GM12878 (cell line): Measurements from ENCODE around the gene RAC3. TPM values are rescaled to one million over a fixed set of nuclear protein-coding genes. Genes with fewer than 3 reads are reported as not detected.
A peak's percentile ranks its signal among the peaks of the same experiment; 100 is the strongest.

ENCODE experiments used
- BRCA1 ChIP-seq: IDR thresholded peaks from 2 replicates; pipeline ENCODE4 v1.6.1; 2011; ENCODE audit warnings: low read depth, low read length, improper control_type of control experiment
- CEBPZ ChIP-seq: fragments of 150-350 bp; IDR thresholded peaks from 2 replicates; pipeline ENCODE4 v1.6.1; 2016; ENCODE audit warnings: low read depth, low read length
- CTCF ChIP-seq, 3 experiments: IDR thresholded peaks in 2 of 3; conservative IDR thresholded peaks in 1 of 3; 2 replicates each; pipeline ENCODE4 v1.5.1; 2011; ENCODE audit warnings: low read depth in 3 of 3, low read length in 3 of 3, mild to moderate bottlenecking in 3 of 3, control low read depth in 2 of 3, moderate library complexity in 2 of 3, inconsistent platforms in 1 of 3, mixed read lengths in 1 of 3; ENCODE audit not compliant: control insufficient read depth in 2 of 3, insufficient read depth in 1 of 3; ENCODE audit errors: extremely low read depth in 1 of 3
- E4F1 ChIP-seq: fragments of 450-650 bp; IDR thresholded peaks from 2 replicates; pipeline ENCODE4 v1.6.1; 2018; ENCODE audit warnings: borderline replicate concordance, mild to moderate bottlenecking; ENCODE audit not compliant: partially characterized antibody
- EP300 ChIP-seq, 2 experiments: fragments of 150-350 bp in 1 of 2; IDR thresholded peaks; 2 replicates each; pipeline ENCODE4 v1.6.1; 2011 to 2012; ENCODE audit warnings: low read depth in 2 of 2, low read length in 2 of 2, borderline replicate concordance in 1 of 2, improper control_type of control experiment in 1 of 2, inconsistent platforms in 1 of 2; ENCODE audit not compliant: control insufficient read depth in 1 of 2
- HDGF ChIP-seq: fragments of 450-650 bp; IDR thresholded peaks from 2 replicates; pipeline ENCODE4 v1.6.1; 2016; ENCODE audit warnings: antibody characterized with exemption
- MAX ChIP-seq: IDR thresholded peaks from 2 replicates; pipeline ENCODE4 v1.6.1; 2012; ENCODE audit warnings: low read depth, low read length, improper control_type of control experiment
- NBN ChIP-seq: fragments of 450-650 bp; IDR thresholded peaks from 2 replicates; pipeline ENCODE4 v1.6.1; 2016
- POLR2AphosphoS5 ChIP-seq: IDR thresholded peaks from 2 replicates; pipeline ENCODE4 v1.6.1; 2011; ENCODE audit warnings: mild to moderate bottlenecking, low read length, inconsistent platforms
- RELB ChIP-seq: fragments of 450-650 bp; IDR thresholded peaks from 2 replicates; pipeline ENCODE4 v1.6.1; 2017; ENCODE audit warnings: low read depth, mild to moderate bottlenecking, moderate library complexity
- SMAD5 ChIP-seq: IDR thresholded peaks from 2 replicates; pipeline ENCODE4 v1.6.1; 2016; ENCODE audit warnings: antibody characterized with exemption, low read depth
- SMARCA5 ChIP-seq: fragments of 450-650 bp; IDR thresholded peaks from 2 replicates; pipeline ENCODE4 v1.6.1; 2017; ENCODE audit warnings: mild to moderate bottlenecking
- ZBTB33 ChIP-seq: fragments of 450-650 bp; IDR thresholded peaks from 2 replicates; pipeline ENCODE4 v1.6.1; 2017; ENCODE audit warnings: mild to moderate bottlenecking
- ZNF207 ChIP-seq: fragments of 450-650 bp; IDR thresholded peaks from 2 replicates; pipeline ENCODE4 v1.6.1; 2014; ENCODE audit warnings: antibody characterized with exemption, mild to moderate bottlenecking, borderline replicate concordance
- ZNF217 ChIP-seq: fragments of 450-650 bp; IDR thresholded peaks from 2 replicates; pipeline ENCODE4 v1.6.1; 2017; ENCODE audit warnings: antibody characterized with exemption, mild to moderate bottlenecking
- ZNF24 ChIP-seq: fragments of 450-650 bp; IDR thresholded peaks from 2 replicates; pipeline ENCODE4 v1.6.1; 2017; ENCODE audit warnings: antibody characterized with exemption, mild to moderate bottlenecking
- ZNF384 ChIP-seq: IDR thresholded peaks from 2 replicates; pipeline ENCODE4 v1.6.1; 2012; ENCODE audit warnings: low read depth, mild to moderate bottlenecking, low read length, improper control_type of control experiment, borderline replicate concordance
- polyA plus RNA-seq, 11 experiments: library from polyadenylated mRNA; depleted of rRNA in 4 of 11; unstranded in 6 of 11; stranded (reverse) in 5 of 11; fragments of >200 nt; fragmentation: Nextera tagmentation in 4 of 11; fragmentation: Illumina TruSeq in 1 of 11; extraction: Ambion mirVana in 4 of 11; extraction: Trizol in 1 of 11; gene quantifications; 1 replicate in 1 of 11; 2 replicates in 10 of 11; pipeline versions ENCODE4 v1.2.1 to v1.2.3, GENCODE V29; 2011 to 2016; ENCODE audit warnings: inconsistent platforms in 2 of 11, missing spikeins in 2 of 11, low read depth in 1 of 11
- total RNA-seq, 4 experiments: library from RNA; depleted of rRNA in 3 of 4; stranded (reverse); fragments of >200 nt in 3 of 4; fragmentation: Illumina TruSeq in 1 of 4; extraction: Trizol in 1 of 4; gene quantifications; 2 replicates each; pipeline versions ENCODE4 v1.2.1 to v1.2.3, GENCODE V29; 2013 to 2021

RAC3 gene
- total and polyA plus RNA-seq, 10 of the 15 experiments (the other 5 are each of a cell fraction or from before 2014, with no cell fraction given), result 0.11 to 32.9 (median 6.7) TPM

GRCh38 chr17:82037092-82037888 is 5.8 kb downstream of the RAC3 start, which contains the start of gene DCXR (continued):
- no peak for TF ChIP-seq CEBPZ
- TF ChIP-seq NBN, result peak; percentile 89
- peak; percentile 36; the same call in 1 of the 2 replicates for TF ChIP-seq ZNF217
- peak; percentile 92 for TF ChIP-seq POLR2AphosphoS5
- peak; percentile 86 for TF ChIP-seq ZNF207
- peak; percentile 83 to 94 (median 89) for TF ChIP-seq CTCF (IDR thresholded peaks at IDR 0.05 in 2 of 3, conservative IDR thresholded peaks at IDR 0.05 in 1 of 3; ENCODE audit: control insufficient read depth in 2 of 3, extremely low read depth in 1 of 3, insufficient read depth in 1 of 3, low read depth in 3 of 3, low read length in 3 of 3)
- no peak for TF ChIP-seq EP300 (IDR thresholded peaks at IDR 0.05; ENCODE audit: borderline replicate concordance in 1 of 2, control insufficient read depth in 1 of 2, low read depth in 2 of 2, low read length in 2 of 2)
- TF ChIP-seq RELB, result no peak
- TF ChIP-seq ZNF24, result 0 out of 2 replicates have a peak, but pooled peaks have one; percentile 67
- no peak for TF ChIP-seq BRCA1
- TF ChIP-seq SMARCA5, result peak; percentile 99
- TF ChIP-seq ZBTB33, result peak; percentile 67; the same call in 1 of the 2 replicates
- peak; percentile 84 for TF ChIP-seq HDGF
- TF ChIP-seq ZNF384, result no peak
- peak; percentile 33; the same call in 1 of the 2 replicates for TF ChIP-seq MAX
- TF ChIP-seq E4F1, result peak; percentile 31
- TF ChIP-seq SMAD5, result peak; percentile 86
